K562 (cell line): ENCODE measurements around the gene NR4A2. TPM values are rescaled to one million over a fixed set of nuclear protein-coding genes. Genes with fewer than 3 reads are reported as not detected.

Experiments used
- ATAC-seq: fragments of 200-7000 bp; cut with Tn5 transposase; 3 replicates; pipeline ENCODE4 v1.9.1; 2020; ENCODE audit warnings: moderate library complexity
- BruUV-seq: library from RNA; stranded (reverse); fragments of 400-500 nt; replicated peaks from 2 replicates; lab custom pipeline; 2021; lab: Mats Ljungman, UMichigan
- CTCF ChIA-PET: fragments of 300-600 bp; formaldehyde crosslinking; extraction: SDS; loops from one replicate; lab custom pipeline; 2021; ENCODE audit warnings: low intra/inter-chr PET ratio; lab: Yijun Ruan, JAX
- POLR2A ChIA-PET: fragments of 300-600, 350-650 bp; sonication (Branson Sonifier 250); formaldehyde crosslinking; extraction: SDS; loops from one replicate; lab custom pipeline; 2021; ENCODE audit warnings: antibody characterized with exemption, inconsistent platforms; lab: Yijun Ruan, JAX
- DNase-seq, 4 experiments: peaks; one replicate each; pipeline versions ENCODE4 v3.0.0 to v3.0.0-alpha.2; 2011 to 2018; ENCODE audit warnings: low spot score in 3 of 4, mixed read lengths in 3 of 4; ENCODE audit errors: extremely low read depth in 1 of 4
- FAIRE-seq: peaks from 2 replicates; lab custom pipeline; 2011; peaks lifted over from hg19 to GRCh38; lab: Jason Lieb, UNC
- H2AFZ ChIP-seq: 2 replicates; pipeline ENCODE4 v1.6.0; 2011; ENCODE audit warnings: low read depth, low read length, control low read depth, inconsistent platforms
- H3K27ac ChIP-seq: fragments of 200-600 bp; 3 replicates; pipeline ENCODE4 v1.8.0; 2011; ENCODE audit warnings: low read depth, mild to moderate bottlenecking, control low read depth, inconsistent platforms, low read length, moderate library complexity, mixed read lengths; ENCODE audit errors: extremely low read depth
- H3K27me3 ChIP-seq, 2 experiments: fragments of 300-600 bp in 1 of 2; 2 replicates in 1 of 2; 3 replicates in 1 of 2; pipeline versions ENCODE4 v1.6.0 to v1.8.0; 2011; ENCODE audit warnings: inconsistent platforms in 2 of 2, low read length in 2 of 2, mild to moderate bottlenecking in 1 of 2, mixed read lengths in 1 of 2, moderate library complexity in 1 of 2; ENCODE audit not compliant: control insufficient read depth in 2 of 2, insufficient read depth in 2 of 2
- H3K36me3 ChIP-seq: fragments of 300-600 bp; 3 replicates; pipeline ENCODE4 v1.8.0; 2011; ENCODE audit warnings: mild to moderate bottlenecking, low read length, inconsistent platforms; ENCODE audit not compliant: control insufficient read depth, insufficient read depth
- H3K4me1 ChIP-seq, 2 experiments: fragments of 200-600 bp in 1 of 2; replicated peaks in 1 of 2; 2 replicates in 1 of 2; 3 replicates in 1 of 2; pipeline versions ENCODE4 v1.5.1 to v1.8.0; 2011; ENCODE audit warnings: inconsistent platforms in 2 of 2, low read length in 2 of 2, mild to moderate bottlenecking in 1 of 2, mixed read lengths in 1 of 2, moderate library complexity in 1 of 2; ENCODE audit not compliant: control insufficient read depth in 2 of 2, insufficient read depth in 2 of 2
- H3K4me2 ChIP-seq: 2 replicates; pipeline ENCODE4 v1.6.1; 2011; ENCODE audit warnings: low read length, control low read depth, inconsistent platforms, mixed read lengths; ENCODE audit not compliant: insufficient read depth
- H3K4me3 ChIP-seq: fragments of 200-600 bp; sonication (generic), shearing (Covaris generic); 2 replicates; pipeline ENCODE4 v1.5.1; 2016; ENCODE audit warnings: control low read depth, inconsistent platforms
- H3K79me2 ChIP-seq: fragments of 200-600 bp; 3 replicates; pipeline ENCODE4 v1.8.0; 2011; ENCODE audit warnings: low read length, inconsistent platforms; ENCODE audit not compliant: control insufficient read depth, insufficient read depth
- H3K9ac ChIP-seq, 2 experiments: 2 replicates each; pipeline versions ENCODE4 v1.6.0 to v1.6.1; 2011; ENCODE audit warnings: low read depth in 2 of 2, low read length in 2 of 2, control low read depth in 1 of 2, inconsistent platforms in 1 of 2, mild to moderate bottlenecking in 1 of 2, mixed read lengths in 1 of 2; ENCODE audit not compliant: insufficient read depth in 1 of 2
- H3K9me1 ChIP-seq: one replicate; pipeline ENCODE4 v1.6.0; 2011; ENCODE audit warnings: inconsistent platforms, mild to moderate bottlenecking, low read length, moderate library complexity; ENCODE audit not compliant: control insufficient read depth, insufficient read depth
- H3K9me3 ChIP-seq: replicated peaks from 2 replicates; pipeline ENCODE4 v1.5.1; 2011; ENCODE audit warnings: low read depth, low read length, inconsistent platforms; ENCODE audit not compliant: control insufficient read depth, insufficient read depth
- H4K20me1 ChIP-seq: replicated peaks from 2 replicates; pipeline ENCODE4 v1.6.1; 2011; ENCODE audit warnings: low read length, inconsistent platforms, mixed read lengths; ENCODE audit not compliant: control insufficient read depth, insufficient read depth
- ARHGAP35 ChIP-seq: fragments of 450-650 bp; IDR thresholded peaks from 2 replicates; pipeline ENCODE4 v1.6.1; 2018; ENCODE audit not compliant: partially characterized antibody
- BCOR ChIP-seq: fragments of 450-650 bp; IDR thresholded peaks from 2 replicates; pipeline ENCODE4 v1.6.1; 2016
- CEBPB ChIP-seq: fragments of 450-650 bp; IDR thresholded peaks from 2 replicates; pipeline ENCODE4 v1.6.1; 2016; ENCODE audit warnings: missing genetic modification characterization, missing compliant biosample characterization
- CHD4 ChIP-seq: fragments of 200-600 bp; sonication (generic); IDR thresholded peaks from 3 replicates; pipeline ENCODE4 v1.6.1; 2012; ENCODE audit warnings: low read depth, mild to moderate bottlenecking, mixed read lengths, low read length, inconsistent platforms; ENCODE audit not compliant: insufficient read depth, insufficient replicate concordance, poor library complexity, severe bottlenecking
- FOXJ3 ChIP-seq: sonication (generic); formaldehyde crosslinking; IDR thresholded peaks from 2 replicates; pipeline ENCODE4 v1.4.0; 2020; ENCODE audit warnings: mild to moderate bottlenecking, missing genetic modification reagents
- HDAC8 ChIP-seq: fragments of 450-650 bp; IDR thresholded peaks from 2 replicates; pipeline ENCODE4 v1.6.1; 2016; ENCODE audit warnings: mild to moderate bottlenecking, missing genetic modification characterization, moderate library complexity, missing compliant biosample characterization
- ILK ChIP-seq: fragments of 450-650 bp; IDR thresholded peaks from 2 replicates; pipeline ENCODE4 v1.6.1; 2016; ENCODE audit warnings: missing genetic modification characterization, low read depth, mild to moderate bottlenecking, missing compliant biosample characterization, moderate library complexity, borderline replicate concordance
- POLR2B ChIP-seq: fragments of 450-650 bp; IDR thresholded peaks from 2 replicates; pipeline ENCODE4 v1.6.1; 2018; ENCODE audit warnings: low read depth; ENCODE audit not compliant: partially characterized antibody
- SREBF2 ChIP-seq: sonication (generic); formaldehyde crosslinking; IDR thresholded peaks from 2 replicates; pipeline ENCODE4 v1.4.0; 2020; ENCODE audit warnings: mild to moderate bottlenecking, missing genetic modification reagents
- YY1 ChIP-seq, 3 experiments: IDR thresholded peaks; 2 replicates each; pipeline ENCODE4 v1.6.1; 2011; ENCODE audit warnings: low read length in 2 of 3, mild to moderate bottlenecking in 2 of 3, moderate library complexity in 2 of 3, borderline replicate concordance in 1 of 3, control low read depth in 1 of 3, low read depth in 1 of 3; ENCODE audit not compliant: insufficient read depth in 3 of 3, insufficient replicate concordance in 2 of 3, control insufficient read depth in 1 of 3, insufficient read length in 1 of 3; ENCODE audit errors: extremely low read depth in 1 of 3
- ZNF12 ChIP-seq: sonication (generic); formaldehyde crosslinking; IDR thresholded peaks from 2 replicates; pipeline ENCODE4 v1.4.0; 2020; ENCODE audit warnings: mild to moderate bottlenecking, missing genetic modification reagents
- ZNF121 ChIP-seq: sonication (generic); formaldehyde crosslinking; conservative IDR thresholded peaks from 2 replicates; pipeline ENCODE4 v1.8.0; 2022; ENCODE audit warnings: missing genetic modification reagents
- ZNF140 ChIP-seq: fragments of 250-450 bp; sonication (Bioruptor Pico); IDR thresholded peaks from 2 replicates; pipeline ENCODE4 v1.8.0; 2021; ENCODE audit warnings: moderate library complexity, mild to moderate bottlenecking, inconsistent platforms
- ZNF143 ChIP-seq: sonication (generic); formaldehyde crosslinking; IDR thresholded peaks from 2 replicates; pipeline ENCODE4 v1.9.0; 2022; ENCODE audit warnings: mild to moderate bottlenecking, missing genetic modification reagents
- ZNF23 ChIP-seq: fragments of 250-450 bp; sonication (Bioruptor Pico); IDR thresholded peaks from 2 replicates; pipeline ENCODE4 v1.4.0; 2020; ENCODE audit warnings: mild to moderate bottlenecking
- ZNF24 ChIP-seq: fragments of 450-650 bp; IDR thresholded peaks from 2 replicates; pipeline ENCODE4 v1.6.1; 2016
- ZNF696 ChIP-seq: fragments of 250-450 bp; sonication (Bioruptor Pico); conservative IDR thresholded peaks from 2 replicates; pipeline ENCODE4 v1.4.0; 2020; ENCODE audit warnings: mild to moderate bottlenecking, moderate library complexity
- WGBS: fragments of 100-300 bp; shearing (Covaris generic); methylation state at CpG from one replicate; pipeline ENCODE4 v1.1.6; 2016; ENCODE audit warnings: low coverage, mixed read lengths; ENCODE audit not compliant: insufficient coverage; ENCODE audit errors: missing lambda C conversion rate; 5-methylcytosine and 5-hydroxymethylcytosine counted together
- in situ Hi-C: fragments of 300-500 bp; cut with MboI; formaldehyde crosslinking; loops from 4 replicates; pipeline ENCODE4 v1.15.0; 2018; ENCODE audit warnings: inconsistent platforms, mixed read lengths
- intact Hi-C: fragments of 100-400 bp; cut with micrococcal nuclease; formaldehyde crosslinking; loops from 2 replicates; pipeline ENCODE4 v1.14.2; 2022
- polyA plus RNA-seq, 8 experiments: library from polyadenylated mRNA; depleted of rRNA in 4 of 8; stranded (reverse) in 5 of 8; unstranded in 3 of 8; fragments of >200 nt; fragmentation: Nextera tagmentation in 2 of 8; fragmentation: Illumina TruSeq in 1 of 8; extraction: Ambion mirVana in 2 of 8; extraction: Trizol in 1 of 8; gene quantifications; 2 replicates each; pipeline versions ENCODE4 v1.2.1 to v1.2.3, GENCODE V29; 2011 to 2014; ENCODE audit warnings: inconsistent platforms in 1 of 8, missing spikeins in 1 of 8
- total RNA-seq, 7 experiments: library from RNA; depleted of rRNA in 6 of 7; stranded (reverse); fragments of >200 nt in 6 of 7; fragmentation: Illumina TruSeq in 2 of 7; extraction: Trizol in 2 of 7; gene quantifications; 2 replicates each; pipeline versions ENCODE4 v1.2.1 to v1.2.3, GENCODE V29; 2011 to 2021; ENCODE audit warnings: low replicate concordance in 1 of 7
- TF ChIP-seq, protein P1 (sequence below): fragments of 450-650 bp; formaldehyde crosslinking; IDR thresholded peaks from 2 replicates; pipeline ENCODE4 v1.4.0; 2020; ENCODE audit warnings: mild to moderate bottlenecking, mixed read lengths
- TF ChIP-seq, protein P2 (sequence below): fragments of 250-450 bp; sonication (Bioruptor Pico); IDR thresholded peaks from 2 replicates; pipeline ENCODE4 v1.5.1; 2021; ENCODE audit warnings: mild to moderate bottlenecking

NR4A2 gene
- total and polyA plus RNA-seq, 9 of the 15 experiments (the other 6 are each of a cell fraction or from before 2014, with no cell fraction given), result 0.94 to 5.1 (median 1.3) TPM

DNA sequence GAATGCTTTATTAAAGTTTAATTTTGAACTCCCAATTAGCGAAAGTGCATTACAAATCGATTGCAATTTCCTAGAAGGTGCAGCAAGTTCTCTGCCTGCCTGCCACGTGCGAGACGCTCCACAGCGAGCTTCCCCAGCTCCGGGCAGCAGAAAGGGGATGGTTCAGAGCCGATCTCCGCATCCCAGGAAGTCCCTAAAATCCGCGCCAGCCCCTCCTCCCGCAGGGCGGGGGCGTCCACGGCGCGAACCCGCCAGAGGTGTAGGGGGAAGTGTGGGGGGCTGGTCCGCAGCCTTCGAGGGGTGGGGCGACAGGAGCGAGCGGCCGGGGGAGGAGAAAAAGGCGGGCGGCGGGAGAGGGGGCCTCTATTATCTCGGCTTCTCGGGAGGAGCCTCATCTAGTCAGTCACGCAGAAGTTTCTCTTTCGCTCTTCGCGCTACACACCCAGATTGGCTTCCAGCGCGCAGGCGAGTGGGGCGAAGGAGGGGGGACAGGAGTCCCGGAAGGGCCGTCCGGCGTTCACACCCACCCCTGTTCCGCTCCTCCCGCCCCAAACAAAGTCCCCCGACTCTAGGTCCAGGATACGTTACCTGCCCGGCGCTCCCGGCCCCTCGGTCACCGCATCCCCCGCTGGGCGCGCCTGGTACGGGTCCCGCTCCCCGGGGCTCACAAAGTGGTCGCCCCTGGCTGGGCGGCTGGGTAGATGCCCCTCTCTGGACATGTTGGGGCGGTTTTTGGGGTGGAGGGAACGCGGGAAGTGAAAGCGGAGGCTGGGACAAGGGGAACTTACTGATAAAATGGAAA lies 9.1 kb upstream of the NR4A2 start:
- ATAC-seq (peak; percentile 83), FAIRE-seq (no peak), DNase-seq (peak; percentile 90 to 98 (median 94))
- H3K9ac ChIP-seq, result peak overlapping the region; percentile 94
- peaks cover 6 to 30% of the 10 kb centered on the region in 2 experiments; a peak in 4 of 5 replicates for H3K4me1 ChIP-seq
- BruUV-seq, result no TSS peak
- H3K27me3 ChIP-seq, result no peaks in the 10 kb centered on the region; a peak in 1 of 5 replicates
- no peaks in the 10 kb centered on the region for H3K9me3 ChIP-seq
- peaks cover 46% of the 10 kb centered on the region; the same call in 2 of the 3 replicates for H3K79me2 ChIP-seq
- no peaks in the 10 kb centered on the region for H3K9me1 ChIP-seq
- POLR2A ChIA-PET, result interaction anchor here (0.7 to 3.0 kb wide), 17 partner anchors 8 to 1111 kb away, joined by 3 to 33 read pairs (median 4); partner anchors contain the start of gene NR4A2
- peak overlapping the region; percentile 97 for H3K4me2 ChIP-seq
- 1% methylated on average over 43 of the region's 62 CpGs for WGBS
- H3K36me3 ChIP-seq, result no peaks in the 10 kb centered on the region; the same call in 2 of the 3 replicates
- peak overlapping the region; percentile 98 for H3K27ac ChIP-seq
- intact Hi-C loops, result loop anchor here (1.0 to 2.0 kb wide), 5 partner anchors 8 to 920 kb away; partner anchors contain the start of gene GPD2
- in situ Hi-C loops, result loop anchor here (25.0 kb wide), 1 partner anchor 871 kb away; no protein-coding TSS in a partner anchor
- H2AFZ ChIP-seq, result peak overlapping the region; percentile 87
- CTCF ChIA-PET, result no interaction called here
- H3K4me3 ChIP-seq, result peak overlapping the region; percentile 88
- H4K20me1 ChIP-seq, result no peaks in the 10 kb centered on the region
- no peak for TF ChIP-seq FOXJ3 (CRISPR knock-in tag)
- TF ChIP-seq ZNF121 (CRISPR knock-in tag), result no peak
- no peak for TF ChIP-seq ZNF24
- TF ChIP-seq CEBPB, result no peak
- no peak for TF ChIP-seq ZNF23 (CRISPR knock-in tag)
- TF ChIP-seq ZNF12 (CRISPR knock-in tag), result no peak
- peak; percentile 86 for TF ChIP-seq POLR2B
- no peak for TF ChIP-seq HDAC8 (tag)
- TF ChIP-seq, protein P1, sequence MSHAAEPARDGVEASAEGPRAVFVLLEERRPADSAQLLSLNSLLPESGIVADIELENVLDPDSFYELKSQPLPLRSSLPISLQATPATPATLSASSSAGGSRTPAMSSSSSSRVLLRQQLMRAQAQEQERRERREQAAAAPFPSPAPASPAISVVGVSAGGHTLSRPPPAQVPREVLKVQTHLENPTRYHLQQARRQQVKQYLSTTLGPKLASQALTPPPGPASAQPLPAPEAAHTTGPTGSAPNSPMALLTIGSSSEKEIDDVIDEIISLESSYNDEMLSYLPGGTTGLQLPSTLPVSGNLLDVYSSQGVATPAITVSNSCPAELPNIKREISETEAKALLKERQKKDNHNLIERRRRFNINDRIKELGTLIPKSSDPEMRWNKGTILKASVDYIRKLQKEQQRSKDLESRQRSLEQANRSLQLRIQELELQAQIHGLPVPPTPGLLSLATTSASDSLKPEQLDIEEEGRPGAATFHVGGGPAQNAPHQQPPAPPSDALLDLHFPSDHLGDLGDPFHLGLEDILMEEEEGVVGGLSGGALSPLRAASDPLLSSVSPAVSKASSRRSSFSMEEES (CRISPR knock-in tag), result no peak
- TF ChIP-seq ZNF696 (CRISPR knock-in tag), result no peak
- TF ChIP-seq, protein P2, sequence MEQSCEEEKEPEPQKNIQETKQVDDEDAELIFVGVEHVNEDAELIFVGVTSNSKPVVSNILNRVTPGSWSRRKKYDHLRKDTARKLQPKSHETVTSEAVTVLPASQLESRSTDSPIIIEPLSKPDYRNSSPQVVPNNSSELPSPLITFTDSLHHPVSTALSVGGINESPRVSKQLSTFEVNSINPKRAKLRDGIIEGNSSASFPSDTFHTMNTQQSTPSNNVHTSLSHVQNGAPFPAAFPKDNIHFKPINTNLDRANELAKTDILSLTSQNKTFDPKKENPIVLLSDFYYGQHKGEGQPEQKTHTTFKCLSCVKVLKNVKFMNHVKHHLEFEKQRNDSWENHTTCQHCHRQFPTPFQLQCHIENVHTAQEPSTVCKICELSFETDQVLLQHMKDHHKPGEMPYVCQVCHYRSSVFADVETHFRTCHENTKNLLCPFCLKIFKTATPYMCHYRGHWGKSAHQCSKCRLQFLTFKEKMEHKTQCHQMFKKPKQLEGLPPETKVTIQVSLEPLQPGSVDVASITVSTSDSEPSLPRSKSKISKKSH (CRISPR knock-in tag), result no peak
- TF ChIP-seq ZNF140 (CRISPR knock-in tag), result no peak
- no peak for TF ChIP-seq ZNF143 (CRISPR knock-in tag)
- 0 out of 2 replicates have a peak, but pooled peaks have one; percentile 34 for TF ChIP-seq BCOR
- peak in 2 of 3 experiments; percentile 32 to 66 for TF ChIP-seq YY1 (IDR thresholded peaks at IDR 0.05; ENCODE audit: borderline replicate concordance in 1 of 3, control insufficient read depth in 1 of 3, extremely low read depth in 1 of 3, insufficient read depth in 3 of 3, insufficient read length in 1 of 3, insufficient replicate concordance in 2 of 3, low read depth in 1 of 3, low read length in 2 of 3)
- no peak for TF ChIP-seq ILK (tag)
- TF ChIP-seq CHD4, result peak; percentile 30
- no peak for TF ChIP-seq SREBF2 (CRISPR knock-in tag)
- TF ChIP-seq ARHGAP35, result no peak
